Amniotic stem cell (primary cell): ENCODE data around the gene AHCTF1.

ENCODE experiments used
- DNase-seq: peaks from one replicate; lab custom pipeline; 2025; lab: John Stamatoyannopoulos, UW

Gene AHCTF1, protein sequence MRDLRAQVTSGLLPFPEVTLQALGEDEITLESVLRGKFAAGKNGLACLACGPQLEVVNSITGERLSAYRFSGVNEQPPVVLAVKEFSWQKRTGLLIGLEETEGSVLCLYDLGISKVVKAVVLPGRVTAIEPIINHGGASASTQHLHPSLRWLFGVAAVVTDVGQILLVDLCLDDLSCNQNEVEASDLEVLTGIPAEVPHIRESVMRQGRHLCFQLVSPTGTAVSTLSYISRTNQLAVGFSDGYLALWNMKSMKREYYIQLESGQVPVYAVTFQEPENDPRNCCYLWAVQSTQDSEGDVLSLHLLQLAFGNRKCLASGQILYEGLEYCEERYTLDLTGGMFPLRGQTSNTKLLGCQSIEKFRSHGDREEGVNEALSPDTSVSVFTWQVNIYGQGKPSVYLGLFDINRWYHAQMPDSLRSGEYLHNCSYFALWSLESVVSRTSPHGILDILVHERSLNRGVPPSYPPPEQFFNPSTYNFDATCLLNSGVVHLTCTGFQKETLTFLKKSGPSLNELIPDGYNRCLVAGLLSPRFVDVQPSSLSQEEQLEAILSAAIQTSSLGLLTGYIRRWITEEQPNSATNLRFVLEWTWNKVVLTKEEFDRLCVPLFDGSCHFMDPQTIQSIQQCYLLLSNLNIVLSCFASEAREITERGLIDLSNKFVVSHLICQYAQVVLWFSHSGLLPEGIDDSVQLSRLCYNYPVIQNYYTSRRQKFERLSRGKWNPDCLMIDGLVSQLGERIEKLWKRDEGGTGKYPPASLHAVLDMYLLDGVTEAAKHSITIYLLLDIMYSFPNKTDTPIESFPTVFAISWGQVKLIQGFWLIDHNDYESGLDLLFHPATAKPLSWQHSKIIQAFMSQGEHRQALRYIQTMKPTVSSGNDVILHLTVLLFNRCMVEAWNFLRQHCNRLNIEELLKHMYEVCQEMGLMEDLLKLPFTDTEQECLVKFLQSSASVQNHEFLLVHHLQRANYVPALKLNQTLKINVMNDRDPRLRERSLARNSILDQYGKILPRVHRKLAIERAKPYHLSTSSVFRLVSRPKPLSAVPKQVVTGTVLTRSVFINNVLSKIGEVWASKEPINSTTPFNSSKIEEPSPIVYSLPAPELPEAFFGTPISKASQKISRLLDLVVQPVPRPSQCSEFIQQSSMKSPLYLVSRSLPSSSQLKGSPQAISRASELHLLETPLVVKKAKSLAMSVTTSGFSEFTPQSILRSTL (N-terminal part only)

GRCh38 chr1:246931549-246932365 lies at the start of gene AHCTF1:
Gene AHCTF1 (minus strand): TSS chr1:246931948. CDS start chr1:246918370, 13,578 bp downstream.
- DNase-seq, result peak; percentile 99

DNA sequence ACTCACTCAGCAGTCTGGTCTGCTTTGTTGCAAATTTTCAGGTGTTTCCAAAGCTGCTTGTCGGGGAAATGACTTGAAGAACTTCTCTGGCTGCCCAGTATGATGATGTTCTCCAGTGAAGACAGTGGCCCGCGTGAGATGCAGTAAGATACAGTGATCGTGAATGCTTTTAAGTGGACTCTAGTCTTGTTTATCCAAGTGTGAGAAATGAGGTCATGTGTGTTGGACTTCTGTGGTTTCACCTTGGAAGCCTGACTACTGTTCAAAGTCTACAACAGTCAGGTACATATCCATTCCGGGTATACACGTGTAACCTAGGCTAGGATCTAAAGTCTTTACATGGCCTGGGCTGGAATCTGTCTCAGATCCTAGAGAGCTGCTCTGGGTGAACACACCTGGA lies 47.0 kb upstream of the AHCTF1 start:
- DNase-seq, result no peak

DNA sequence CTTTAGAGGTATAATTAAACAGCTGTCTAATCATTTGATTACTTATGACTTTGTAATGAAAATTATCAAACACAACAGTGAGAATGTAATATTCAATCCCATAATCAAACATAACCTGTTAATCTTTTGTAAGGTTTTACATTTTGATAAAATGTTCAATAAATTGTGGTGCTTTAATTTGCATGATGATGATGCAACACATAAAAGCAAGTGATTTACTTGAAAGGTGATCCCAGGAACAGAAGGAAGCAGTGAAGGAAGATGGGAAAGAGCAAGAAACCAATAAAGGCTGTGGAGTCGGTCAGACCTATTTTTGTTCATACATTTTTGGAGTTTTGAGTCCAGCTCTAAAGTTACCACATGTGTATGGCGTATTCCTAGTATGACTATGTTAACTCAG lies 46.5 kb upstream of the AHCTF1 start:
- no peak for DNase-seq

DNA sequence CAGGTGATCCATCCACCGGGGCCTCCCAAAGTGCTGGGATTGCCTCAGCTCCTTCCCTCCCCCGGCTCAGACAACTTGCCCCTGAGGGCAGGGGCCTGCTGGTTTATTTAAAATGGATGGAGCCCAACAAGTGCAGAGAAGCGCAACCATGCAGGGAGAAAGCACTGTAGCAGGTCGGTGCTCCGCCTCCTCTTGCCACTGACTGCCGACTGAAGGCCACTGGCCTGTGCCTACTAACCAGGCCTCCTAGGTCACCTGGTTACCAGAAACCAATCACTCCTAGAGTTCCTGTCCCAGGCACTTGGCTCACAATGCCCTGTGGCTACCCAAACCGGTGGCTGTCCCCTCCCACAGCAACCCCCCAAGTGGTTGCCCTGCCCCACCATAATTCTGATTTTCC lies 40.2 kb upstream of the AHCTF1 start:
- no peak for DNase-seq

DNA sequence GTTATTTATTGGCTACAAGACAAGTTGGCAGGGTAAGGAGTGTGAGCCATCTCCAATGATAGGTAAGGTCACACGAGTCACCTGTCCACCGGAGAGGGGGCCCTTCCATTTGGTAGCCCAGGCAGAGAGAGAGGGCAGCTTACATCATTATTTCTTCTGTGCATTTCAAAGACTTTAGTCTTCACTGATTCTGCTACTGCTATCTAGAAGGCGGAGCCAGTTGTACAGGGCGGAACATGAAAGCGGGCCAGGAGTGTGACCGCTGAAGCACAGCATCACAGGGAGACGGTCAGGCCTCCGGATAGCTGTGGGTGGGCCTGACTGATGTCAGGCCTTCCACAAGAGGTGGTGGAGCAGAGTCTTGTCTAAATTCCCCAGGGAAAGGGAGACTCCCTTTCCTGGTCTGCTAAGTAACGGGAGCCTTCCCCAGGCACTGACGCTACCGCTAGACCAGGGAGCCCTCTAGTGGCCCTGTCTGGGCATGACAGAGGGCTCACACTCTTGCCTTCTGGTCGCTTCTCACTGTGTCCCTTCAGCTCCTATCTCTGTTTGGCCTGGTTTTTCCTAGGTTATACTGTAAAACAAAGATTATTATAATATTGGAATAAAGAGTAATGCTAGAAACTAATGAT lies 39.5 kb upstream of the AHCTF1 start:
- no peak for DNase-seq

DNA sequence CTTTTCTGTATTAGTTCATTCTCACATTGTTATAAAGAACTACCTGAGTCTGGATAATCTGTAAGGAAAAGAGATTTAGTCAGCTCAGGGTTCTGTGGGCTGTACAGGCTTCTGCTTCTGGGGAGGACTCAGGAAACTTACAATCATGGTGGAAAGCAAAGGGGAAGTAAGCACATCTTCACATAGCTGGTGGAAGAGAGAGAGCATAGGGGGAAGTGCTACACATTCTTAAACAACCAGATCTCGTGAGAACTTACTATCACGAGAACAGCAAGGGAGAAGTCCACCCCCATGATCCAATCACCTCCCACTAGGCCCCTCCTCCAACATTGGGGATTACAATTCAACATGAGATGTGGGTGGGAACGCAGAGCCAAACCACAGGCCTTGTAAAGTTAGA lies 37.9 kb upstream of the AHCTF1 start:
- no peak for DNase-seq

- DNase-seq, result no peak
Measured at GRCh38 chr1:246966502-246966901, 34.8 kb upstream of the AHCTF1 start.

GRCh38 chr1:246959944-246960693 lies 28.4 kb upstream of the AHCTF1 start:
- no peak for DNase-seq

- no peak for DNase-seq
Measured at GRCh38 chr1:246954126-246954525, 22.4 kb upstream of the AHCTF1 start.

- DNase-seq, result no peak
Measured at GRCh38 chr1:246951413-246951812, 19.7 kb upstream of the AHCTF1 start.

- DNase-seq, result no peak
Measured at GRCh38 chr1:246949956-246950355, 18.2 kb upstream of the AHCTF1 start.

- no peak for DNase-seq
Measured at GRCh38 chr1:246947255-246947654, 15.5 kb upstream of the AHCTF1 start.

DNA sequence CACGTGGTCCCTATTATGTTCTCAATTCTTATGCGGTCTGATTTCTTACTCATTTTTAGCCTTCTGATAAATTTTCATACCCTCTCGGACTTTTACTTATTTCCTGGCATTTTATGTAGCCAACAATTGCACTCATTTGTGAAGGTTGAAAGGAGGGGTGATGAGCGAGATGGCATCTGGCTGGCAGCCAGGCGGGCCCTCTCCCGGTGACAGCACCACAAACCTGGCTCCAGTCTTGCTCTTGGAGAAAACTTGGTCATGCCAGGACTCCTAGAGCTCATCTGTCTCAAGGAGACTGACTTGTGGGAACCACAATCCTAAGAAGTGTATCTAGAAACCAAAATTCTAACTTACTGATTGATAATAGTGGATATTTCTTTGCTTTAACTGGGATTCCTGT lies 14.6 kb upstream of the AHCTF1 start:
- no peak for DNase-seq

DNA sequence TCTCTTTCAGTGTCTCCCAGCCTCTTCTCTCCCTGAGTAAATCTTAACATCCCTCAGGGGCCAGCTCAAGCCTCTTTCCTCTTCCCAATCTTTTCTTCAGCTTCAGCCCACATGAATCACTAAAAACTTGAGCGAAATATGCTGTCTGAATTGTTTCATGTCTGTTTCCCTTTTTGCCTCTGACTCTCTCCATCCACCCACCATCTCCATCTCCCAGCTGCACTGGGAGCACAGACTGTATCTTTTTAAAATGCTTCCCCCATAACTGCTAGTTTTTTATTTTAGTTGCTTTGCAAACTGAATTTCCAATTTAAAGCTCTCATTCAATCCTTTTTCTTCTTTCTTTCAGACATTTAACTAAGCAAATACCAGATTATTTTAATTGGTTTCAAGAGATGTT lies 3.0 kb upstream of the AHCTF1 start:
- DNase-seq, result no peak

GRCh38 chr1:246933893-246934292 lies 2.1 kb upstream of the AHCTF1 start:
- no peak for DNase-seq

- no peak for DNase-seq
Measured at GRCh38 chr1:246932366-246932700, 585 bp upstream of the AHCTF1 start.

- DNase-seq, result peak; percentile 8
Measured at GRCh38 chr1:246930830-246931548, 759 bp downstream of the AHCTF1 start.

GRCh38 chr1:246925997-246926626 lies 5.6 kb downstream of the AHCTF1 start:
- DNase-seq, result no peak

GRCh38 chr1:246923900-246924299 lies 7.8 kb downstream of the AHCTF1 start:
- DNase-seq, result no peak
